Mucosa of descending colon (tissue), 3 donors: ENCODE measurements around the gene GPNMB. TPM values are rescaled to one million over a fixed set of nuclear protein-coding genes. Genes with fewer than 3 reads are reported as not detected.

Experiments
- ATAC-seq: fragments of 200-7000 bp; cut with Tn5 transposase; one replicate; pipeline ENCODE4 v1.9.1; 2020; ENCODE audit warnings: mild to moderate bottlenecking, moderate library complexity
- DNase-seq, 3 donors: peaks; one replicate each; pipeline ENCODE4 v3.0.0-alpha.2; 2020
- H3K36me3 ChIP-seq: fragments of 200-600 bp; one replicate; pipeline ENCODE4 v1.8.0; 2021; ENCODE audit warnings: low read depth, mild to moderate bottlenecking
- H3K4me1 ChIP-seq: fragments of 200-600 bp; one replicate; pipeline ENCODE4 v1.8.0; 2021; ENCODE audit warnings: low read depth, mild to moderate bottlenecking
- H3K4me3 ChIP-seq: fragments of 200-600 bp; one replicate; pipeline ENCODE4 v1.8.0; 2021; ENCODE audit warnings: mild to moderate bottlenecking
- H3K9me3 ChIP-seq: fragments of 200-600 bp; one replicate; pipeline ENCODE4 v1.8.0; 2021; ENCODE audit warnings: mild to moderate bottlenecking
- intact Hi-C, 2 donors: fragments of 100-400 bp; cut with DNase I in 1 of 2; cut with micrococcal nuclease in 1 of 2; formaldehyde crosslinking; loops; one replicate each; pipeline versions ENCODE4 v1.11.0 to v1.11.1; 2022; cut with DNase I, micrococcal nuclease
- total RNA-seq, 3 donors: library from RNA; stranded (reverse); fragmentation: NEBNext Ultra II Directional in 2 of 3; extraction: Animal tissue kit (Norgen Biotek cat#: 25700) in 2 of 3; gene quantifications; one replicate each; pipeline versions ENCODE4 v1.2.1 to v1.2.4, GENCODE V29; 2021 to 2023
- TF ChIP-seq, protein P1 (sequence below): fragments of 200-600 bp; IDR thresholded peaks from one replicate; pipeline ENCODE4 v1.8.0; 2022; ENCODE audit warnings: antibody characterized with exemption, mild to moderate bottlenecking
- donor health status: DM: no; HTN: no; CAD: no; lungs with moderate emphysema.
- donor health status: DM: no; HTN: no; CAD: no.
- donor health status: DM: no; HTN: yes; CAD: no.

Gene GPNMB
- total RNA-seq, 3 donors from 2014 or later = 21.3 to 77.8 (median 38.8) TPM

DNA sequence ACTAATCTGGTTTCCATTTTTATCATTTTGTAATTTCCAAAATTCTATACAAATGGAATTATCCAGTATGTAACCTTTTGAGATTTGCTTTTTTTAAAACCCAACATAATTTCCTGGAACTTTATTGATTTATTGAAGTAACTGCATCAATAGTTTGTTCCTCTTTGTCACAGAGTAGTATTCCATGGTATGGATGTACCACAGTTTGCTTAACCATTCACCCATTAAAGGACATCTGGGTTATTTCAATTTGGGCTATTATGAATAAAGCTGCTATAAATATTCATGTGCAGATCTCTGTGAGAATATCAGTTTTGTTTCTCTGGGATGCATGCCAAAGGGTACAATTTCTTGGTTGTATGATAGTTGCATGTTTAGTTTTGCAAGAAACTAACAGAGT lies 2.9 kb downstream of the GPNMB start:
- no peak for DNase-seq
- no peak overlapping the region for H3K4me3 ChIP-seq
- H3K4me1 ChIP-seq = no peaks in the 10 kb centered on the region
- H3K36me3 ChIP-seq = no peaks in the 10 kb centered on the region
- no peak for ATAC-seq
- no peaks in the 10 kb centered on the region for H3K9me3 ChIP-seq
- TF ChIP-seq, protein P1, sequence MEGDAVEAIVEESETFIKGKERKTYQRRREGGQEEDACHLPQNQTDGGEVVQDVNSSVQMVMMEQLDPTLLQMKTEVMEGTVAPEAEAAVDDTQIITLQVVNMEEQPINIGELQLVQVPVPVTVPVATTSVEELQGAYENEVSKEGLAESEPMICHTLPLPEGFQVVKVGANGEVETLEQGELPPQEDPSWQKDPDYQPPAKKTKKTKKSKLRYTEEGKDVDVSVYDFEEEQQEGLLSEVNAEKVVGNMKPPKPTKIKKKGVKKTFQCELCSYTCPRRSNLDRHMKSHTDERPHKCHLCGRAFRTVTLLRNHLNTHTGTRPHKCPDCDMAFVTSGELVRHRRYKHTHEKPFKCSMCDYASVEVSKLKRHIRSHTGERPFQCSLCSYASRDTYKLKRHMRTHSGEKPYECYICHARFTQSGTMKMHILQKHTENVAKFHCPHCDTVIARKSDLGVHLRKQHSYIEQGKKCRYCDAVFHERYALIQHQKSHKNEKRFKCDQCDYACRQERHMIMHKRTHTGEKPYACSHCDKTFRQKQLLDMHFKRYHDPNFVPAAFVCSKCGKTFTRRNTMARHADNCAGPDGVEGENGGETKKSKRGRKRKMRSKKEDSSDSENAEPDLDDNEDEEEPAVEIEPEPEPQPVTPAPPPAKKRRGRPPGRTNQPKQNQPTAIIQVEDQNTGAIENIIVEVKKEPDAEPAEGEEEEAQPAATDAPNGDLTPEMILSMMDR = no peak
- intact Hi-C loops = no loop called here

DNA sequence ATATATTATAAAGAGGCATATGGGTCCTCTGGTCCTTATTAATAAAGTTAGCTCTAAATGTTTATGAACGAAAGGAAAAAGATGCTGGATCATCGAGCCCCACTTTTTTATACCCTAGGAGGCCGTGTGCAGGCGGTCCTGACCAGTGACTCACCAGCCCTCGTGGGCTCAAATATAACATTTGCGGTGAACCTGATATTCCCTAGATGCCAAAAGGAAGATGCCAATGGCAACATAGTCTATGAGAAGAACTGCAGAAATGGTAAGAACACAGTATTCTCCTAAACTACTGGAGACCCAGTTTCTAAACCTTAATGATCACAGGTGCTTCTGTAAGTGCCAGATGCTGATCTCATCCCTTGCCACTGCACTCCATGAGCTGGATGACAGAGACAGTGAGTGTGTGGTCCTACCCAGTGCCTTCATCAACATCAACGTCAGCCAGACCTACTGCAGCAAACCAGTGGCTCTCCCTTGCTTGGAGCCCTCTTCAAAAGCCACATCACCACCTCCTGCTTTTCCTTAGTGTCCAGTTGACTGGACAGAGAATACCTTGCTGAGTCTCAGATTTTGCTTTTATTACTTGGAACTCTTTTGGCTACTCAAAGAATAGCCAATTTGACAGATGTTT lies 7.6 kb downstream of the GPNMB start:
- Histone ChIP-seq H3K9me3 (no peaks in the 10 kb centered on the region), H3K4me3 (no peak overlapping the region), H3K36me3 (no peaks in the 10 kb centered on the region), H3K4me1 (no peaks in the 10 kb centered on the region)
- intact Hi-C loops = no loop called here
- TF ChIP-seq, protein P1 = no peak
- ATAC-seq = no peak
- DNase-seq = no peak

DNA sequence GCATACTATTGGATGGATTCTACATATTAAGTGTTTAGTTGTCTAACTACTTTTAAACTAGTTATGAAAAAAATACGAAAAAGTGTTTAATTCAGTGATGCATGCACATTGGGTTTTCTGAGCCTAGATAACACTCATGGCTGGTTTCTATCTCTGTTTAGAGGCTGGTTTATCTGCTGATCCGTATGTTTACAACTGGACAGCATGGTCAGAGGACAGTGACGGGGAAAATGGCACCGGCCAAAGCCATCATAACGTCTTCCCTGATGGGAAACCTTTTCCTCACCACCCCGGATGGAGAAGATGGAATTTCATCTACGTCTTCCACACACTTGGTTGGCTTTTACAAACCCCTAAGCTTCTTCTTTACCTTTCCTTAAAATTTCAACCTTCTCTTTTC lies 10.2 kb downstream of the GPNMB start:
- TF ChIP-seq, protein P1 = no peak
- Histone ChIP-seq H3K4me1 (no peaks in the 10 kb centered on the region), H3K4me3 (no peak overlapping the region), H3K36me3 (no peaks in the 10 kb centered on the region), H3K9me3 (no peaks in the 10 kb centered on the region)
- intact Hi-C loops = no loop called here
- no peak for DNase-seq
- no peak for ATAC-seq

DNA sequence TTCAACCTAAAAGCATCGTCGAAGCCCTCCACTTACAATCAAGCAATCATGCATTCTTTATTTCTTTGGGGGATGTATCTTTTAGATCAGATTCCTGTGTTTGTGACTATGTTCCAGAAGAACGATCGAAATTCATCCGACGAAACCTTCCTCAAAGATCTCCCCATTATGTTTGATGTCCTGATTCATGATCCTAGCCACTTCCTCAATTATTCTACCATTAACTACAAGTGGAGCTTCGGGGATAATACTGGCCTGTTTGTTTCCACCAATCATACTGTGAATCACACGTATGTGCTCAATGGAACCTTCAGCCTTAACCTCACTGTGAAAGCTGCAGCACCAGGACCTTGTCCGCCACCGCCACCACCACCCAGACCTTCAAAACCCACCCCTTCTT lies 13.8 kb downstream of the GPNMB start:
- intact Hi-C loops = no loop called here
- Histone ChIP-seq H3K4me1 (peaks cover 4% of the 10 kb centered on the region), H3K36me3 (no peaks in the 10 kb centered on the region), H3K4me3 (no peak overlapping the region), H3K9me3 (no peaks in the 10 kb centered on the region)
- ATAC-seq (no peak), DNase-seq (no peak)
- TF ChIP-seq, protein P1 = no peak

DNA sequence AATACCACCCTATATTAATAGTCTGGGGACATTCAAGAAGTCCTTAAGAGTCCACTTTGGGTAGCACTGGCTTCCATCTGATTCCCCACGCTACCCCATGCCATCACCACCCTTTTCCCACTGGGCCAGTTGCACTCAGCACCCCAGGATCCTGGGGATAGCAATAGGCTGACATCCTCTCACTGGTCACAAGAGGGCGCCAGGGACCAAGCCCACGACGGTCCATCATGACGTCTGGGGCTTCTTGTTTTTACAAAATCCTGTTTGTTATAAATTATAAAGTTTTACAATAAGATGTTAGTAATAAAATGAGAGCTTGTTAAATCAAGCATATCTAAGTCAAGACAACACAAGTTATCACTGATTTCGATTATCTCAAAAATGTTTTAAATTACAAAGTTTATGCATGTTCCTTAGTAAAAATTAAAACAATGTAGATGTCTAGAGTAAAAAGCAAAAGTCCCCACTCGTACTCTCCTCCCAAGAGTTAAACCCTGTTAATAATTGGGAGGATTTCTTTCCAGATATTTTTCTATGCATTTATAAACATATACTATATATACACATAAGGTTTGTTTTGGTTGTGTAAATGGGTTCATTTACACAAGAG lies 15.4 kb downstream of the GPNMB start:
- peak; percentile 76 for ATAC-seq
- H3K36me3 ChIP-seq = no peaks in the 10 kb centered on the region
- H3K9me3 ChIP-seq = no peaks in the 10 kb centered on the region
- TF ChIP-seq, protein P1 = peak; percentile 63
- intact Hi-C loops = no loop called here
- DNase-seq = peak in 2 of 3 donors; percentile 34 to 52
- H3K4me1 ChIP-seq = peaks cover 4% of the 10 kb centered on the region
- H3K4me3 ChIP-seq = no peak overlapping the region
